Stomach (tissue), 9 donors: ENCODE measurements around the gene PTPRM. TPM values are rescaled to one million over a fixed set of nuclear protein-coding genes. Genes with fewer than 3 reads are reported as not detected.

Experiments used
- DNase-seq, 2 donors: peaks; one replicate each; pipeline versions ENCODE4 v3.0.0 to v3.0.0-alpha.2; 2013 to 2019
- H3K27ac ChIP-seq, 5 donors: fragments of 200-600 bp in 4 of 5; sonication (generic) in 4 of 5; one replicate each; pipeline ENCODE4 v1.5.1; 2013 to 2019; ENCODE audit warnings: mild to moderate bottlenecking in 1 of 5, moderate library complexity in 1 of 5
- H3K27me3 ChIP-seq, 3 donors: fragments of 200-600 bp; sonication (generic); one replicate each; pipeline ENCODE4 v1.5.1; 2017 to 2019; ENCODE audit warnings: mixed run types in 1 of 3
- H3K36me3 ChIP-seq, 4 donors: fragments of 200-600 bp; sonication (generic); 1 replicate in 3 of 4; 2 replicates in 1 of 4; pipeline ENCODE4 v1.5.1; 2016 to 2019
- H3K4me1 ChIP-seq, 4 donors: fragments of 200-600 bp; sonication (generic); one replicate each; pipeline ENCODE4 v1.5.1; 2016 to 2019
- H3K4me3 ChIP-seq, 4 donors: fragments of 200-600 bp; sonication (generic) in 3 of 4; one replicate each; pipeline ENCODE4 v1.5.1; 2016 to 2019; ENCODE audit warnings: mild to moderate bottlenecking in 1 of 4
- H3K9me3 ChIP-seq, 4 donors: fragments of 200-600 bp; sonication (generic); one replicate each; pipeline ENCODE4 v1.5.1; 2016 to 2019
- CTCF ChIP-seq, 7 experiments: fragments of 450-650 bp in 4 of 7; fragments of 200-600 bp in 3 of 7; sonication (generic) in 3 of 7; IDR thresholded peaks; one replicate each; pipeline ENCODE4 v1.5.1; 2016 to 2019; ENCODE audit warnings: antibody characterized with exemption in 7 of 7, control low read depth in 2 of 7, mild to moderate bottlenecking in 1 of 7
- EP300 ChIP-seq: sonication (generic); formaldehyde crosslinking; IDR thresholded peaks from one replicate; pipeline ENCODE4 v1.6.1; 2017; ENCODE audit warnings: antibody characterized with exemption
- POLR2A ChIP-seq, 4 donors: fragments of 450-650 bp; IDR thresholded peaks; one replicate each; pipeline ENCODE4 v1.6.1; 2016; ENCODE audit warnings: antibody characterized with exemption in 4 of 4, control low read depth in 2 of 4, mild to moderate bottlenecking in 1 of 4, moderate library complexity in 1 of 4
- POLR2AphosphoS5 ChIP-seq, 3 donors: sonication (generic); formaldehyde crosslinking; IDR thresholded peaks; one replicate each; pipeline ENCODE4 v1.6.1; 2016; ENCODE audit warnings: antibody characterized with exemption in 3 of 3
- WGBS, 5 donors: extraction: QIAGEN DNeasy Blood & Tissue Kit in 3 of 5; methylation state at CpG; one replicate each; pipeline versions ENCODE4 v1.1.5 to v1.1.7; 2013 to 2018; 5-methylcytosine and 5-hydroxymethylcytosine counted together
- intact Hi-C: fragments of 100-400 bp; cut with DNase I; formaldehyde crosslinking; loops from one replicate; pipeline ENCODE4 v1.15.1; 2023; ENCODE audit warnings: low total_unique reads
- polyA plus RNA-seq, 3 donors: library from polyadenylated mRNA; stranded (reverse); fragments of 200-250 nt; gene quantifications; one replicate each; pipeline ENCODE4 v1.2.3, GENCODE V29; 2013
- total RNA-seq, 5 donors: library from RNA; depleted of rRNA; stranded (reverse); fragments of >200 nt; gene quantifications; one replicate each; pipeline versions ENCODE4 v1.1.0 to v1.2.3, GENCODE V29; 2014 to 2016
- donor health status: healthy with polysubstance abuse.
- donor health status: Bipolar disorder and iron deficiency.
- donor health status: healthy.

The PTPRM gene
- total and polyA plus RNA-seq, 8 donors = 7.5 to 246 (median 58.2) TPM

GRCh38 chr18:8424917-8425725 lies 858.0 kb downstream of the PTPRM start:
- WGBS, 5 donors = 65 to 73% (median 68%) methylated on average over 13 of the region's 13 CpGs
- intact Hi-C loops = no loop called here
- TF ChIP-seq POLR2AphosphoS5 (IDR thresholded peaks at IDR 0.05) = no peak
- TF ChIP-seq EP300 = no peak
- no peak for TF ChIP-seq POLR2A (IDR thresholded peaks at IDR 0.05)
- TF ChIP-seq CTCF (IDR thresholded peaks at IDR 0.05) = no peak

GRCh38 chr18:8426401-8426800 lies 859.3 kb downstream of the PTPRM start:
- DNase-seq = no peak
- no peak overlapping the region for H3K4me3 ChIP-seq
- intact Hi-C loops = no loop called here
- H3K27ac ChIP-seq = no peak overlapping the region
- H3K4me1 ChIP-seq = no peaks in the 10 kb centered on the region
- no peaks in the 10 kb centered on the region for H3K27me3 ChIP-seq
- H3K9me3 ChIP-seq = no peaks in the 10 kb centered on the region
- TF ChIP-seq POLR2A (IDR thresholded peaks at IDR 0.05) = no peak
- TF ChIP-seq EP300 = no peak
- TF ChIP-seq CTCF (IDR thresholded peaks at IDR 0.05) = no peak
- no peak for TF ChIP-seq POLR2AphosphoS5 (IDR thresholded peaks at IDR 0.05)
- H3K36me3 ChIP-seq = no peaks in the 10 kb centered on the region
- 78 to 90% (median 83%) methylated on average over 6 to 13 of the region's 13 CpGs for WGBS, 5 donors

More at GRCh38 chr18:8424917-8425725, 858.0 kb downstream of the PTPRM start:
- Histone ChIP-seq H3K27me3 (no peaks in the 10 kb centered on the region), H3K4me1 (no peaks in the 10 kb centered on the region), H3K4me3 (no peak overlapping the region), H3K9me3 (no peaks in the 10 kb centered on the region), H3K36me3 (no peaks in the 10 kb centered on the region), H3K27ac (no peak overlapping the region)
- no peak for DNase-seq

DNA sequence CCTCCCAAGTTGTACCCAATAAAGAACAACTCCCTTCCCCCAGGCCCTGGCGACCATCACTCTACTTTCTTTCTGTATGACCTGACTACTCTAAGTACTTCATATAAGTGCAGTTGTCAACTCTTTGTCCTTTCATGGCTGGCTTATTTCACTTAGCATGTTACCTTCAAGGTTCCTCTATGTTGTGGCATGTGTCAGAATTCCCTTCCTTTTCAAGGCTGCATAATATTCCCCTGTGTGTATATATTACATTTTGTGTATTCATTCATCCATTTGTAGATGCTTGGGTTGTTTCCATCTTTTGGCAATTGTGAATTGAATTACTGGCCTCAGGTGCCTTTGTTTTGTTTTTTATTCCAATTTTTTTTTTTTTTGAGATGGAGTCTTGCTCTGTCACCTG lies 860.2 kb downstream of the PTPRM start:
- no peak for DNase-seq
- 96 to 100% (median 96%) methylated on average over 1 of the region's 1 CpG for WGBS, 5 donors
- Histone ChIP-seq H3K9me3 (no peaks in the 10 kb centered on the region), H3K4me1 (no peaks in the 10 kb centered on the region), H3K36me3 (no peaks in the 10 kb centered on the region), H3K4me3 (no peak overlapping the region), H3K27me3 (no peaks in the 10 kb centered on the region), H3K27ac (no peak overlapping the region)
- intact Hi-C loops = no loop called here
- TF ChIP-seq CTCF (IDR thresholded peaks at IDR 0.05) (no peak), POLR2A (IDR thresholded peaks at IDR 0.05) (no peak), POLR2AphosphoS5 (IDR thresholded peaks at IDR 0.05) (no peak), EP300 (no peak)

- no peak overlapping the region for H3K27ac ChIP-seq
- WGBS, 5 donors = 71 to 88% (median 81%) methylated on average over 6 of the region's 6 CpGs
- H3K4me3 ChIP-seq = no peak overlapping the region
- no peaks in the 10 kb centered on the region for H3K9me3 ChIP-seq
- TF ChIP-seq CTCF (IDR thresholded peaks at IDR 0.05) = no peak
- no peak for TF ChIP-seq POLR2AphosphoS5 (IDR thresholded peaks at IDR 0.05)
- TF ChIP-seq POLR2A (IDR thresholded peaks at IDR 0.05) = no peak
- no peak for TF ChIP-seq EP300
- no peaks in the 10 kb centered on the region for H3K36me3 ChIP-seq
- no peaks in the 10 kb centered on the region for H3K27me3 ChIP-seq
- no peaks in the 10 kb centered on the region for H3K4me1 ChIP-seq
- intact Hi-C loops = no loop called here
- DNase-seq = no peak
Observed at GRCh38 chr18:8428951-8429350, 861.8 kb downstream of the PTPRM start.
